Measurements from ENCODE around the gene CEP135. TPM values are rescaled to one million over a fixed set of nuclear protein-coding genes. Genes with fewer than 3 reads are reported as not detected.

The CEP135 gene
- total RNA-seq, 1 experiment from 2014 or later: 15.3 TPM

GRCh38 chr4:55903577-55903976 lies 45.2 kb upstream of the CEP135 start:
- no peaks in the 10 kb centered on the region for H3K9me3 ChIP-seq (ENCODE audit: low read depth, low read length, poor library complexity, severe bottlenecking)
- TF ChIP-seq CTCF (conservative IDR thresholded peaks at IDR 0.05; ENCODE audit: low read depth, low read length) (no peak), EZH2 (IDR thresholded peaks at IDR 0.05; ENCODE audit: borderline replicate concordance, low read depth, low read length, poor library complexity, severe bottlenecking) (no peak)
- intact Hi-C loops (cut with micrococcal nuclease; ENCODE audit: unreplicated experiment): no loop called here
- no peaks in the 10 kb centered on the region for H3K27me3 ChIP-seq (replicated peaks; ENCODE audit: insufficient read depth, low read depth, low read length, poor library complexity)
- no peaks in the 10 kb centered on the region for H3K36me3 ChIP-seq (ENCODE audit: insufficient read depth, low read length, poor library complexity, severe bottlenecking)
- CTCF ChIA-PET: interaction anchor here (0.6 kb wide), 1 partner anchor 895 kb away, joined by 3 read pairs; no protein-coding TSS in a partner anchor
- H3K4me1 ChIP-seq (ENCODE audit: insufficient read depth, low read length, poor library complexity, severe bottlenecking): no peaks in the 10 kb centered on the region
- POLR2A ChIA-PET (ENCODE audit: low non-redundant PET): no interaction called here
- no peak overlapping the region for H3K4me3 ChIP-seq (ENCODE audit: low read depth, low read length, poor library complexity, severe bottlenecking)
- peak; percentile 46 for DNase-seq (ENCODE audit: low spot score)
- H3K27ac ChIP-seq (ENCODE audit: low read depth, low read length, poor library complexity, severe bottlenecking): no peak overlapping the region
- BruUV-seq (replicated peaks): no TSS peak

- no peak overlapping the region for H3K4me3 ChIP-seq (ENCODE audit: low read depth, low read length, poor library complexity, severe bottlenecking)
- H3K4me1 ChIP-seq (ENCODE audit: insufficient read depth, low read length, poor library complexity, severe bottlenecking): no peaks in the 10 kb centered on the region
- no peaks in the 10 kb centered on the region for H3K27me3 ChIP-seq (replicated peaks; ENCODE audit: insufficient read depth, low read depth, low read length, poor library complexity)
- H3K27ac ChIP-seq (ENCODE audit: low read depth, low read length, poor library complexity, severe bottlenecking): no peak overlapping the region
- ChIA-PET POLR2A (ENCODE audit: low non-redundant PET) (no interaction called here), CTCF (no interaction called here)
- no peak for DNase-seq (ENCODE audit: low spot score)
- H3K9me3 ChIP-seq (ENCODE audit: low read depth, low read length, poor library complexity, severe bottlenecking): no peaks in the 10 kb centered on the region
- BruUV-seq (replicated peaks): no TSS peak
- no peak for TF ChIP-seq EZH2 (IDR thresholded peaks at IDR 0.05; ENCODE audit: borderline replicate concordance, low read depth, low read length, poor library complexity, severe bottlenecking)
- TF ChIP-seq CTCF (conservative IDR thresholded peaks at IDR 0.05; ENCODE audit: low read depth, low read length): no peak
- H3K36me3 ChIP-seq (ENCODE audit: insufficient read depth, low read length, poor library complexity, severe bottlenecking): no peaks in the 10 kb centered on the region
- intact Hi-C loops (cut with micrococcal nuclease; ENCODE audit: unreplicated experiment): no loop called here
These were observed 44.2 kb upstream of the CEP135 start for GRCh38 chr4:55904576-55904975.

GRCh38 chr4:55906323-55906722 lies 42.4 kb upstream of the CEP135 start:
- Histone ChIP-seq H3K36me3 (ENCODE audit: insufficient read depth, low read length, poor library complexity, severe bottlenecking) (no peaks in the 10 kb centered on the region), H3K4me1 (ENCODE audit: insufficient read depth, low read length, poor library complexity, severe bottlenecking) (no peaks in the 10 kb centered on the region), H3K27me3 (replicated peaks; ENCODE audit: insufficient read depth, low read depth, low read length, poor library complexity) (no peaks in the 10 kb centered on the region), H3K9me3 (ENCODE audit: low read depth, low read length, poor library complexity, severe bottlenecking) (no peaks in the 10 kb centered on the region), H3K4me3 (ENCODE audit: low read depth, low read length, poor library complexity, severe bottlenecking) (no peak overlapping the region), H3K27ac (ENCODE audit: low read depth, low read length, poor library complexity, severe bottlenecking) (no peak overlapping the region)
- no TSS peak for BruUV-seq (replicated peaks)
- CTCF ChIA-PET: no interaction called here
- TF ChIP-seq CTCF (conservative IDR thresholded peaks at IDR 0.05; ENCODE audit: low read depth, low read length) (no peak), EZH2 (IDR thresholded peaks at IDR 0.05; ENCODE audit: borderline replicate concordance, low read depth, low read length, poor library complexity, severe bottlenecking) (no peak)
- DNase-seq (ENCODE audit: low spot score): no peak
- intact Hi-C loops (cut with micrococcal nuclease; ENCODE audit: unreplicated experiment): no loop called here
- POLR2A ChIA-PET (ENCODE audit: low non-redundant PET): no interaction called here
